Stimulated activated CD4-positive, alpha-beta T cell treated with anti-CD3 and anti-CD28 coated beads, Interleukin-12 subunit alpha, Interleukin-12 subunit beta, amount 100 ng/mL, for 24 hours (primary cell): ENCODE results near the gene IRF6.
A peak's percentile ranks its signal among the peaks of the same experiment; 100 is the strongest.

Experiments used
- DNase-seq, 2 experiments: peaks; one replicate each; pipeline ENCODE4 v3.0.0-alpha.2; 2020; ENCODE audit warnings: low read depth in 2 of 2

IRF6 gene

GRCh38 chr1:209805875-209806760 is at the start of gene IRF6:
IRF6 (minus strand) TSS chr1:209806142; CDS start chr1:209801413, 4,729 bp downstream.
- DNase-seq, result peak in 1 of 2 experiments; percentile 45

- no peak for DNase-seq
These were observed 49.7 kb upstream of the IRF6 start for GRCh38 chr1:209855623-209856022.

GRCh38 chr1:209855006-209855405 is 49.1 kb upstream of the IRF6 start:
- DNase-seq, result no peak

- DNase-seq, result no peak
These were observed 48.3 kb upstream of the IRF6 start for GRCh38 chr1:209854196-209854595.

- no peak for DNase-seq
These were observed 47.7 kb upstream of the IRF6 start for GRCh38 chr1:209853676-209854075.

GRCh38 chr1:209850342-209850979 is 44.5 kb upstream of the IRF6 start:
- peak in 1 of 2 experiments; percentile 32 for DNase-seq

- DNase-seq, result no peak
These were observed 43.4 kb upstream of the IRF6 start for GRCh38 chr1:209849388-209849787.

- DNase-seq, result no peak
These were observed 39.4 kb upstream of the IRF6 start for GRCh38 chr1:209845408-209845725.

- no peak for DNase-seq
These were observed 38.9 kb upstream of the IRF6 start for GRCh38 chr1:209844695-209845407.

GRCh38 chr1:209840611-209841010 is 34.7 kb upstream of the IRF6 start:
- no peak for DNase-seq

GRCh38 chr1:209839875-209840546 is 34.1 kb upstream of the IRF6 start:
- DNase-seq, result no peak

- no peak for DNase-seq
These were observed 32.6 kb upstream of the IRF6 start for GRCh38 chr1:209838537-209838936.

GRCh38 chr1:209837671-209838070 is 31.7 kb upstream of the IRF6 start:
- no peak for DNase-seq

- DNase-seq, result peak in 1 of 2 experiments; percentile 32
These were observed 29.9 kb upstream of the IRF6 start for GRCh38 chr1:209835782-209836298.

GRCh38 chr1:209831615-209832014 is 25.7 kb upstream of the IRF6 start:
- DNase-seq, result no peak

- no peak for DNase-seq
These were observed 24.8 kb upstream of the IRF6 start for GRCh38 chr1:209830722-209831121.

- no peak for DNase-seq
These were observed 23.8 kb upstream of the IRF6 start for GRCh38 chr1:209829716-209830115.

GRCh38 chr1:209827384-209828262 is 21.7 kb upstream of the IRF6 start, which contains the start of gene UTP25:
UTP25 (plus strand) TSS chr1:209827972; CDS start chr1:209828064, 92 bp downstream.
- peak; percentile 83 to 90 for DNase-seq

- DNase-seq, result no peak
These were observed 19.9 kb upstream of the IRF6 start for GRCh38 chr1:209825591-209826434.
